ENCODE data around the gene ROCK2.
A peak's percentile ranks its signal among the peaks of the same experiment; 100 is the strongest.

Gene ROCK2

GRCh38 chr2:11352781-11353537, 8.5 kb upstream of the ROCK2 start:
- no peak for DNase-seq (ENCODE audit: low spot score)
- CTCF ChIA-PET: interaction anchor here (1.0 kb wide), 1 partner anchor 9 kb away, joined by 3 read pairs; no protein-coding TSS in a partner anchor
- no peak overlapping the region for H3K27ac ChIP-seq
- no peak for TF ChIP-seq CTCF (conservative IDR thresholded peaks at IDR 0.05; ENCODE audit: low read depth)
- POLR2A ChIA-PET (ENCODE audit: low non-redundant PET): no interaction called here

DNA sequence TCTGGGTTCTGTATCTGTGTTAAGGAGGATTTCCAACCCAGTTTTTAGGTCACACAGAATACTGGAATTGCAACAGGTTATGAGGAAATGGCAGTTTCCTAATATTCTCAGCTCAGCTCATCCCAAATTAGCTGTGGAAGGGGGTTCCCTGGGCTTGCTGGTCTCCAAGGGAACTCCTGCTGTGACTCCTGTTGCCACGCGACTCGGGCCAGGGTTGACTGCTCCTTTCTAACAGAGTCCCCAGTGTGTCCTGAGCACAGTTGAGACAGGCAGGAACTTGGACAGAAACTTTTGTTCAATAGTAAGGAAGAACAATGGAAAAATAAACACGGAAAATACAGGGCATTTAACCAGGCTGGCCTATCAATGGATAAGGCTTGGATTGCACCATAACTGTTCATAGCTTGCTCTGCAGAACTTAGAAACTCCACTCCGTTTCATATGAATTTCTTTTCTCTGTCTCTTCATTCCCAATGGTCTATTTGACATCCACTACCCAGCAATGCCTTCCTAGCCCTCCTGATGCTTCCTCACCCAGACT, 3.8 kb upstream of the ROCK2 start:
- CTCF ChIA-PET: no interaction called here
- TF ChIP-seq CTCF (conservative IDR thresholded peaks at IDR 0.05; ENCODE audit: low read depth): no peak
- no peak overlapping the region for H3K27ac ChIP-seq
- POLR2A ChIA-PET (ENCODE audit: low non-redundant PET): no interaction called here
- DNase-seq (ENCODE audit: low spot score): no peak

- H3K27ac ChIP-seq: no peak overlapping the region
- ChIA-PET POLR2A (ENCODE audit: low non-redundant PET) (no interaction called here), CTCF (no interaction called here)
- TF ChIP-seq CTCF (conservative IDR thresholded peaks at IDR 0.05; ENCODE audit: low read depth): no peak
- no peak for DNase-seq (ENCODE audit: low spot score)
Observed at GRCh38 chr2:11347403-11347959, 3.0 kb upstream of the ROCK2 start.

DNA sequence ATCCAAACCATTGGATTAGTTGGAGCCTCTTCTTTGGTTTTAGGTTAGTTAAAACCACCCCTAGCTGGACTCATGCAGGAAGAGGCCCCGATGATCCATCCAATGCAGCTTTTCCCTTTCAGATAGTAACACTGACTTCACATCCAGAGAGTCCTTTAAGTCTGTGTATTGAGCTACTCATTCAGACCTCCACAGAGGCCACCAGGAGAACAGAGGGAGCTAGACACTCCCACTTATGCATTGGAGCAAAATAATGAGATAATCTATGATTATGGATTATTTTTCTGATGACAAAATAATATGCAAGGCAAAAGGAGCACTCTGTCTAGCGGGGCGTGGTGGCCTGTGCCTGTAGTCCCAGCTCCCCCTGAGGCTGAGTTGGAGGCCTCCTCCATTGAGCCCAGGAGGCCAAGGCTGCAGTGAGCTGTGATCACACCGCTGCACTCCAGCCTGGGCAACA, 1.6 kb upstream of the ROCK2 start:
- CTCF ChIA-PET: no interaction called here
- no peak for TF ChIP-seq CTCF (conservative IDR thresholded peaks at IDR 0.05; ENCODE audit: low read depth)
- POLR2A ChIA-PET (ENCODE audit: low non-redundant PET): no interaction called here
- no peak for DNase-seq (ENCODE audit: low spot score)
- H3K27ac ChIP-seq: peak overlapping the region; percentile 60

- peak overlapping the region; percentile 100 for H3K27ac ChIP-seq
- DNase-seq (ENCODE audit: low spot score): peak; percentile 64
- POLR2A ChIA-PET (ENCODE audit: low non-redundant PET): interaction anchor here (1.2 kb wide), 1 partner anchor 29 kb away, joined by 5 read pairs; no protein-coding TSS in a partner anchor
- CTCF ChIA-PET: interaction anchor here (0.6 kb wide), 1 partner anchor 1920 kb away, joined by 3 read pairs; no protein-coding TSS in a partner anchor
- TF ChIP-seq CTCF (conservative IDR thresholded peaks at IDR 0.05; ENCODE audit: low read depth): no peak
Observed at GRCh38 chr2:11344956-11345677, 681 bp upstream of the ROCK2 start.
